Inflammatory macrophage (primary cell): ENCODE data around the gene TM9SF3.
"Not testable (repeated sequence)": the region's sequence is repeated elsewhere in the genome, so short reads cannot be mapped to it uniquely, and the experiment has no call there.

Experiments
- DNase-seq, 2 donors: peaks; one replicate each; pipeline ENCODE4 v3.0.0-alpha.2; 2020 to 2022

TM9SF3 gene

GRCh38 chr10:96598846-96599245, 12.0 kb upstream of the TM9SF3 start:
- no peak for DNase-seq

- no peak for DNase-seq
Measured at GRCh38 chr10:96596422-96597407, 9.9 kb upstream of the TM9SF3 start.

- DNase-seq, result no peak
Measured at GRCh38 chr10:96595741-96596140, 8.9 kb upstream of the TM9SF3 start.

GRCh38 chr10:96591946-96592345, 5.1 kb upstream of the TM9SF3 start:
- DNase-seq, result no peak

GRCh38 chr10:96588616-96589419, 2.0 kb upstream of the TM9SF3 start:
- DNase-seq, result no peak

GRCh38 chr10:96588060-96588554, 1.3 kb upstream of the TM9SF3 start:
- DNase-seq, result peak in 1 of 2 donors; percentile 8

- DNase-seq, result peak in 1 of 2 donors; percentile 28
Measured at GRCh38 chr10:96587264-96588059, 650 bp upstream of the TM9SF3 start.

GRCh38 chr10:96585736-96586418, 935 bp downstream of the TM9SF3 start:
- DNase-seq, result no peak

GRCh38 chr10:96584474-96584873, 2.3 kb downstream of the TM9SF3 start:
- DNase-seq, result no peak

GRCh38 chr10:96584035-96584434, 2.8 kb downstream of the TM9SF3 start:
- DNase-seq, result no peak

GRCh38 chr10:96579133-96579532, 7.7 kb downstream of the TM9SF3 start:
- no peak for DNase-seq

- DNase-seq, result no peak
Measured at GRCh38 chr10:96578633-96579032, 8.2 kb downstream of the TM9SF3 start.

GRCh38 chr10:96578022-96578421, 8.8 kb downstream of the TM9SF3 start:
- no peak for DNase-seq

GRCh38 chr10:96577069-96577468, 9.7 kb downstream of the TM9SF3 start:
- no peak for DNase-seq

GRCh38 chr10:96576277-96576980, 10.4 kb downstream of the TM9SF3 start:
- no peak for DNase-seq

- DNase-seq, result not testable (repeated sequence)
Measured at GRCh38 chr10:96574564-96574963, 12.2 kb downstream of the TM9SF3 start.

- DNase-seq, result no peak
Measured at GRCh38 chr10:96573036-96573435, 13.8 kb downstream of the TM9SF3 start.

GRCh38 chr10:96570983-96571964, 15.5 kb downstream of the TM9SF3 start:
- DNase-seq, result no peak

GRCh38 chr10:96570511-96570910, 16.3 kb downstream of the TM9SF3 start:
- DNase-seq, result no peak

- no peak for DNase-seq
Measured at GRCh38 chr10:96568402-96568801, 18.4 kb downstream of the TM9SF3 start.
